Measurements from ENCODE around the gene SLC25A53.
"Not testable (repeated sequence)": the region's sequence is repeated elsewhere in the genome, so short reads cannot be mapped to it uniquely, and the experiment has no call there.

The SLC25A53 gene

GRCh38 chrX:104112326-104112951, 44.4 kb downstream of the SLC25A53 start, which contains the start of gene ZCCHC18 (continued):
- TF ChIP-seq, protein P1, sequence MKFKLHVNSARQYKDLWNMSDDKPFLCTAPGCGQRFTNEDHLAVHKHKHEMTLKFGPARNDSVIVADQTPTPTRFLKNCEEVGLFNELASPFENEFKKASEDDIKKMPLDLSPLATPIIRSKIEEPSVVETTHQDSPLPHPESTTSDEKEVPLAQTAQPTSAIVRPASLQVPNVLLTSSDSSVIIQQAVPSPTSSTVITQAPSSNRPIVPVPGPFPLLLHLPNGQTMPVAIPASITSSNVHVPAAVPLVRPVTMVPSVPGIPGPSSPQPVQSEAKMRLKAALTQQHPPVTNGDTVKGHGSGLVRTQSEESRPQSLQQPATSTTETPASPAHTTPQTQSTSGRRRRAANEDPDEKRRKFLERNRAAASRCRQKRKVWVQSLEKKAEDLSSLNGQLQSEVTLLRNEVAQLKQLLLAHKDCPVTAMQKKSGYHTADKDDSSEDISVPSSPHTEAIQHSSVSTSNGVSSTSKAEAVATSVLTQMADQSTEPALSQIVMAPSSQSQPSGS (tag by site-specific recombination; IDR thresholded peaks at IDR 0.05; ENCODE audit: low read depth): no peak
- TF ChIP-seq ZNF16 (tag by site-specific recombination; IDR thresholded peaks at IDR 0.05; ENCODE audit: low read depth) (no peak), SALL2 (tag by site-specific recombination; IDR thresholded peaks at IDR 0.05; ENCODE audit: borderline replicate concordance) (no peak), SCRT2 (tag by site-specific recombination; IDR thresholded peaks at IDR 0.05) (no peak), ZNF341 (tag by site-specific recombination; IDR thresholded peaks at IDR 0.05; ENCODE audit: low read depth) (no peak), ZNF518A (tag by site-specific recombination; conservative IDR thresholded peaks at IDR 0.05; ENCODE audit: low read depth) (no peak), ZNF555 (tag by site-specific recombination; conservative IDR thresholded peaks at IDR 0.05) (no peak), ZSCAN16 (tag by site-specific recombination; IDR thresholded peaks at IDR 0.05) (no peak), MYNN (tag by site-specific recombination; IDR thresholded peaks at IDR 0.05; ENCODE audit: borderline replicate concordance) (no peak), ZNF777 (tag by site-specific recombination; IDR thresholded peaks at IDR 0.05; ENCODE audit: borderline replicate concordance) (no peak), ZNF350 (tag by site-specific recombination; IDR thresholded peaks at IDR 0.05) (no peak), SP3 (tag by site-specific recombination; IDR thresholded peaks at IDR 0.05) (0 out of 2 replicates have a peak, but pooled peaks have one; percentile 23), ZNF514 (tag by site-specific recombination; IDR thresholded peaks at IDR 0.05) (no peak)

- H3K9me3 ChIP-seq (ENCODE audit: control insufficient read depth, insufficient read depth, low read depth, low read length); H3K36me3 ChIP-seq (ENCODE audit: control insufficient read depth in 2 of 2, insufficient read depth in 1 of 2, low read length in 2 of 2); H3K4me1 ChIP-seq (ENCODE audit: control insufficient read depth, insufficient read depth, low read length); H3K27ac ChIP-seq (ENCODE audit: extremely low read depth, low read depth, low read length); POLR2A ChIA-PET; H3K4me3 ChIP-seq (ENCODE audit: low read depth, low read length): not testable (repeated sequence)
- CTCF ChIA-PET: interaction anchor here (1.7 to 2.2 kb wide), 2 partner anchors 12 to 26 kb away, joined by 7 read pairs; no protein-coding TSS in a partner anchor
Observed at GRCh38 chrX:104110491-104111240, 46.1 kb downstream of the SLC25A53 start.

- CTCF ChIA-PET: interaction anchor here (1.7 kb wide), 1 partner anchor 10 kb away, joined by 7 read pairs; no protein-coding TSS in a partner anchor
- POLR2A ChIA-PET: no interaction called here
- TF ChIP-seq ZNF777 (tag by site-specific recombination; IDR thresholded peaks at IDR 0.05; ENCODE audit: borderline replicate concordance) (no peak), ZNF76 (tag by site-specific recombination; IDR thresholded peaks at IDR 0.05; ENCODE audit: borderline replicate concordance, low read depth) (no peak), WT1 (tag by site-specific recombination; IDR thresholded peaks at IDR 0.05) (no peak), ZSCAN30 (tag by site-specific recombination; IDR thresholded peaks at IDR 0.05) (no peak), ZSCAN23 (tag by site-specific recombination; IDR thresholded peaks at IDR 0.05) (no peak), ZFP41 (tag by site-specific recombination; IDR thresholded peaks at IDR 0.05; ENCODE audit: borderline replicate concordance) (no peak), ZNF133 (tag by site-specific recombination; IDR thresholded peaks at IDR 0.05) (no peak), ZNF146 (tag by site-specific recombination; IDR thresholded peaks at IDR 0.05) (no peak), ZNF23 (tag by site-specific recombination; IDR thresholded peaks at IDR 0.05; ENCODE audit: borderline replicate concordance) (no peak), ZNF48 (tag by site-specific recombination; IDR thresholded peaks at IDR 0.05) (no peak)
- TF ChIP-seq, protein P2, sequence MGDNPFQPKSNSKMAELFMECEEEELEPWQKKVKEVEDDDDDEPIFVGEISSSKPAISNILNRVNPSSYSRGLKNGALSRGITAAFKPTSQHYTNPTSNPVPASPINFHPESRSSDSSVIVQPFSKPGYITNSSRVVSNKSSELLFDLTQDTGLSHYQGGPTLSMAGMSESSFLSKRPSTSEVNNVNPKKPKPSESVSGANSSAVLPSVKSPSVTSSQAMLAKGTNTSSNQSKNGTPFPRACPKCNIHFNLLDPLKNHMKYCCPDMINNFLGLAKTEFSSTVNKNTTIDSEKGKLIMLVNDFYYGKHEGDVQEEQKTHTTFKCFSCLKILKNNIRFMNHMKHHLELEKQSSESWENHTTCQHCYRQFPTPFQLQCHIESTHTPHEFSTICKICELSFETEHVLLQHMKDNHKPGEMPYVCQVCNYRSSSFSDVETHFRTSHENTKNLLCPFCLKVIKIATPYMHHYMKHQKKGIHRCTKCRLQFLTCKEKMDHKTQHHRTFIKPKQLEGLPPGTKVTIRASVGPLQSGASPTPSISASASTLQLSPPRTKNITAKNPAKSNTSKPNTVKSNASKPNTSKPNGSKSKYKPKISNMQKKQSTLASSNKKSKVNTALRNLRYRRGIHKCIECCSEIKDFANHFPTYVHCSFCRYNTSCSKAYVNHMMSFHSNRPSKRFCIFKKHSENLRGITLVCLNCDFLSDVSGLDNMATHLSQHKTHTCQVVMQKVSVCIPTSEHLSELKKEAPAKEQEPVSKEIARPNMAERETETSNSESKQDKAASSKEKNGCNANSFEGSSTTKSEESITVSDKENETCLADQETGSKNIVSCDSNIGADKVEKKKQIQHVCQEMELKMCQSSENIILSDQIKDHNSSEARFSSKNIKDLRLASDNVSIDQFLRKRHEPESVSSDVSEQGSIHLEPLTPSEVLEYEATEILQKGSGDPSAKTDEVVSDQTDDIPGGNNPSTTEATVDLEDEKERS (tag by site-specific recombination; IDR thresholded peaks at IDR 0.05): no peak
Observed at GRCh38 chrX:104108955-104109354, 47.9 kb downstream of the SLC25A53 start.

More at GRCh38 chrX:104108955-104109354, 47.9 kb downstream of the SLC25A53 start:
- Histone ChIP-seq H3K4me3 (ENCODE audit: low read depth, low read length) (no peak overlapping the region), H3K27ac (ENCODE audit: extremely low read depth, low read depth, low read length) (no peak overlapping the region), H3K9me3 (ENCODE audit: control insufficient read depth, insufficient read depth, low read depth, low read length) (no peaks in the 10 kb centered on the region), H3K36me3 (ENCODE audit: control insufficient read depth in 2 of 2, insufficient read depth in 1 of 2, low read length in 2 of 2) (no peaks in the 10 kb centered on the region), H3K4me1 (ENCODE audit: control insufficient read depth, insufficient read depth, low read length) (no peaks in the 10 kb centered on the region)

Measured in HEK293 (cell line).